Fibroblast of skin of right quadriceps (primary cell): ENCODE measurements around the gene SCAF4.
A peak's percentile ranks its signal among the peaks of the same experiment; 100 is the strongest.

Experiments used
- DNase-seq: peaks from one replicate; pipeline ENCODE4 v3.0.0-alpha.2; 2013

SCAF4 gene

DNA sequence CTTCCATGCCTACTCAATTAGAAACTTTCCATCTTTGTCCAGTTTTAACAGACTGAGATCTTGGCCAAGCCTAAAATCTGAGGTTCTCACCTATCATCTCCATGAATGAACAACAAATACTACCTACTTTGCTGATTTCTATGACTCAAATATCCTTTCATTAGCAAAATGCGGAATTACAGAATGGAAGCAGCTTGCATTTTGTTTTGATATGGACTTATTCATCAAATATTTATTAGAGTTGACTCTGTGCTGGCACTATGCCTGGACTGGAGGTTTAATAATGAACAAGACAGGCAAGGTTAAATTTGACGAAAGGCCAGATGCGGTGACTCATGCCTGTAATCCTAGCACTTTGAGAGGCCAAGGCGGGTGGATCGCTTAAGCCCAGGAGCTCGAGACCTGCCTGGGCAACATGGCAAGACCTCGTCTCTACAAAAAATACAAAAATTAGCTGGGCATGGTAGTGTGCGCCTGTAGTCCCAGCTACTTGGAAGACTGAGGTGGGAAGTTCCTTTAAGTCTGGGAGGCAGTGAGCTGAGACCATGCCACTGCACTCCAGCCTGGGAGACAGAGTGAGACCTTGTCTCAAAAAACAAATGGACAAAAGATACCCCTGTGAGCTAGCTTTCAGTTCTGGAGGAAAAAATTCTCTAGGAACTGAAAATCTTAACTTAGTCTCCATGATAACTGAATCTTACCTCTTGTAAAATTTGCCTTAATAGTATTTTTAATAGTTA, 101.8 kb downstream of the SCAF4 start:
- peak; percentile 92 for DNase-seq

DNA sequence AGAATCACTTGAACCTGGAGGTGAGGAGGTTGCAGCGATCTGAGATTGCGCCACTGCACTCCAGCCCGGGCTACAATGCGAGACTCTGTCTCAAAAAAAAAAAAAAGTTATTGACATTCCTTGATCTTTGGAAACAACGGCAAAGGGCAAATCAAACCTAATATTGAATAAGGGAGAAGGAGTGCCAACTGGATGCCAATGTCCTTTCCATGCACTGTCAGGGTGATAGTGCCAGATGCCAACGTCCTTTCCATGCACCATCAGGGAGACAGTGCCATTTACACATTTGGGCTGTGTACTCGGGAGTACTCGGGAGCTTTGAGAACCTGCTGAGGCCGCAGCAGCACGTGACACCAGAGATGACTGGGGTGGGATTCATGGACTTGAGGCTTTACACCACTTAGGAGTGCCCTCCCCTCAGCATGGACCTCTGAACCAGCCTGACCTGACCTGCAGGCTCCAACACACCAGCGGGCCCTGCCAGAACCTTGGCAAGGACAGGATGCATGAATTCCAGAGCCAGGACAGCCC, 106.9 kb downstream of the SCAF4 start:
- DNase-seq, result no peak

GRCh38 chr21:31624181-31624580, 107.7 kb downstream of the SCAF4 start:
- DNase-seq, result no peak

DNA sequence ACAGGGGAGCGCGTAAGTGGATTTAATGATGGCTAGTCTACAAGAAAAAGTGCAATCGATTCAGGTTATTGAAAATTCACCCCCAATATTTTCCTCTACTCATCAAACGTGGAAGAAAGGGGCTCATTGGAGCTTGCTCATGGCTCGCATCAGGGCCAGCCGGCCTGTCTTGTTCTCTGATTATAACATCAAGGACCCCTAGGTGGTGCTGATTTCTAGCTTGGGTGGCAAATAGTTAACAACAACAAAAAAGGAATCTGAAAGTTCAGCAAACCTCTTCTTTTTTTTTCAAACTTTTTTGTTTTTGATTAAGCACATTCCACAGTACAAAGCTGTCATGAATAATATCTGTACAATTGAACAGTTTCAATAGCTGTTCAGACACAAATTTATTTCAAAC, 108.3 kb downstream of the SCAF4 start:
- no peak for DNase-seq

DNA sequence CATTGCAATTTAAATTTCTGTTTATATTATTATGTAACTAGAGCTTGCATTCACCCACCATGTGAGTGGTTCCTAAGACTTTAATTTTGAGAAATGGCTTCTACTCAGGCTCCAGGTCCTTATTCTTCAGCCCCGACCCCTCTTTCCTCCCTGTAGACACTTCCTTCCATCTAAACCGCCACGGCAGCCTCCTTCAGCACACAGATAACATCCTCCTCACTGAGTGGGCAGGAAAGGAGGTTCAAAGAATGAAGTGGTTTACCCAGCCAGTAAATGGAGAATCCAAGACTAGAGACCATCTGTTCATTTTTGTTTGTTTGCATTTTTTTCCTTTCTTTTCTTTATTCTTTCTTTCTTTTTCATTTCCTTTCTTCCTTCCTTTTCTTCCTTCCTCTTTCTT, 109.5 kb downstream of the SCAF4 start:
- no peak for DNase-seq
